OCI-LY1 (cell line): ENCODE measurements around the gene IER3.
"Not testable (repeated sequence)": the region's sequence is repeated elsewhere in the genome, so short reads cannot be mapped to it uniquely, and the experiment has no call there.

ENCODE experiments used
- H2AFZ ChIP-seq: fragments of 200-600 bp; sonication (generic), shearing (Covaris generic); 2 replicates; pipeline ENCODE4 v1.6.0; 2014; ENCODE audit warnings: antibody characterized with exemption, mild to moderate bottlenecking, low read length
- H3F3A ChIP-seq: fragments of 200-600 bp; sonication (generic), shearing (Covaris generic); 2 replicates; pipeline ENCODE4 v1.6.0; 2014; ENCODE audit warnings: mild to moderate bottlenecking, antibody characterized with exemption, low read length, moderate library complexity; ENCODE audit not compliant: insufficient read depth
- H3K27ac ChIP-seq: fragments of 200-600 bp; sonication (generic); 2 replicates; pipeline ENCODE4 v1.5.1; 2014; ENCODE audit warnings: low read length, mixed run types, mild to moderate bottlenecking, low read depth; ENCODE audit not compliant: poor library complexity, severe bottlenecking
- H3K27me3 ChIP-seq: fragments of 200-600 bp; sonication (generic); 2 replicates; pipeline ENCODE4 v1.6.0; 2014; ENCODE audit warnings: antibody characterized with exemption, mild to moderate bottlenecking, low read length, moderate library complexity; ENCODE audit not compliant: insufficient read depth
- H3K36me3 ChIP-seq: fragments of 200-600 bp; sonication (generic); 2 replicates; pipeline ENCODE4 v1.6.1; 2014; ENCODE audit warnings: mild to moderate bottlenecking, antibody characterized with exemption, low read length, moderate library complexity, mixed read lengths; ENCODE audit not compliant: insufficient read depth
- H3K4me1 ChIP-seq: fragments of 200-600 bp; sonication (generic); 2 replicates; pipeline ENCODE4 v1.5.1; 2014; ENCODE audit warnings: mild to moderate bottlenecking, low read length, moderate library complexity; ENCODE audit not compliant: insufficient read depth, severe bottlenecking
- H3K4me2 ChIP-seq: fragments of 200-600 bp; sonication (generic), shearing (Covaris generic); 2 replicates; pipeline ENCODE4 v1.6.1; 2014; ENCODE audit warnings: low read length
- H3K4me3 ChIP-seq: fragments of 200-600 bp; sonication (generic); 2 replicates; pipeline ENCODE4 v1.5.1; 2014; ENCODE audit warnings: low read length, low read depth, mild to moderate bottlenecking, mixed read lengths; ENCODE audit not compliant: poor library complexity, severe bottlenecking
- H3K79me2 ChIP-seq: fragments of 200-600 bp; shearing (Covaris generic); 2 replicates; pipeline ENCODE4 v1.6.1; 2016; ENCODE audit warnings: mixed run types, low read length, mixed read lengths; ENCODE audit not compliant: insufficient read depth
- H3K9ac ChIP-seq: fragments of 200-600 bp; sonication (generic), shearing (Covaris generic); 2 replicates; pipeline ENCODE4 v1.6.1; 2014; ENCODE audit warnings: mild to moderate bottlenecking, low read length, mixed read lengths
- H3K9me2 ChIP-seq: fragments of 200-600 bp; sonication (generic), shearing (Covaris generic); 2 replicates; pipeline ENCODE4 v1.6.1; 2014; ENCODE audit warnings: low read depth, mild to moderate bottlenecking, low read length, mixed read lengths
- H3K9me3 ChIP-seq: fragments of 200-600 bp; shearing (Covaris generic); 2 replicates; pipeline ENCODE4 v1.6.1; 2014; ENCODE audit warnings: low read length, mixed read lengths
- H4K20me1 ChIP-seq: fragments of 200-600 bp; sonication (generic), shearing (Covaris generic); 2 replicates; pipeline ENCODE4 v1.6.0; 2016; ENCODE audit warnings: mild to moderate bottlenecking, low read length; ENCODE audit not compliant: insufficient read depth
- EZH2 ChIP-seq: fragments of 200-600 bp; sonication (generic), shearing (Covaris generic); IDR thresholded peaks from 2 replicates; pipeline ENCODE4 v1.8.0; 2017; ENCODE audit warnings: borderline replicate concordance, mixed run types, mild to moderate bottlenecking, antibody characterized with exemption, low read length, moderate library complexity, mixed read lengths
- TF ChIP-seq, protein P1 (sequence below): fragments of 200-600 bp; sonication (generic), shearing (Covaris generic); IDR thresholded peaks from 2 replicates; pipeline ENCODE4 v1.5.1; 2017; ENCODE audit warnings: mild to moderate bottlenecking, antibody characterized with exemption, low read length, moderate library complexity, mixed read lengths

The IER3 gene

DNA sequence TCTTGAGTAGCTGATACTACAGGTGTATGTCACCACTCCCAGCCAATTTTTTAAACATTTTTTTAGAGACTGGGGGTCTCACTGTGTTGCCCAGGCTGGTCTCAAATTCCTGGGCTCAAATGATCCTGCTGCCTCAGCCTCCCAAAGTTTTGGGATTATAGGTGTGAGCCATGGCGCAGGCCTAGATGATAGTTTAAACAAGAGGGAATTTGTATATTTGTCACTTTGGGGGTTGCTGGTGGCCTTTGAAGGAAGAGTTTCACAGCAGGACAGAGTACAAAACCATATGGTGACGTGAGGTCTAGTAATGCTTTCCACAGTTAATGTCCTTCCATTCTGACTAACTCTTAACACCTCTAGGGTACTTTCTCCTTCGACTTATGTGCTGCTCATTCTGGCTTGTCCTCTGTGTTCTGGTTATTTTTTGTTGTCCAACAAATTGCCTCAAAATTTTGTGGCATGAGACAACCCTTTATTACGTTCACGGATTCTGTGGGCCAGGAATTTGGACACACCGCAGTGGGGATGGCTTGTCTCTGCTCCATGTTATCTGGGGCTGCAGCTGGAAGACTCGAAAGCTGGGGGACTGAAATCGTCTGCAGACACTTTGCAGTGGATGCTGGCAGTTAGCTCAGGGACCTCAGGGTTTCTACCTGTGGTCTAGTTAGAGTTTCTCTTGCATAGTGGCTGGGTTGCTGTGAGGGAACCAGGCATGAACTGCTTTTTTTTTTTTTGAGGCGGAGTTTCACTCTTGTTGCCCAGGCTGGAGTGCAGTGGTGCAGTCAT lies 23.0 kb upstream of the IER3 start:
- Histone ChIP-seq H3K9me2 (no peaks in the 10 kb centered on the region), H4K20me1 (no peaks in the 10 kb centered on the region), H3K4me1 (no peaks in the 10 kb centered on the region), H3K9me3 (no peaks in the 10 kb centered on the region), H3K27ac (no peak overlapping the region), H2AFZ (no peak overlapping the region), H3K4me3 (no peak overlapping the region), H3K4me2 (no peak overlapping the region), H3K9ac (no peak overlapping the region), H3K27me3 (no peaks in the 10 kb centered on the region; the same call in 1 of the 2 replicates), H3K36me3 (no peaks in the 10 kb centered on the region), H3K79me2 (no peaks in the 10 kb centered on the region), H3F3A (no peaks in the 10 kb centered on the region)
- TF ChIP-seq, protein P1, sequence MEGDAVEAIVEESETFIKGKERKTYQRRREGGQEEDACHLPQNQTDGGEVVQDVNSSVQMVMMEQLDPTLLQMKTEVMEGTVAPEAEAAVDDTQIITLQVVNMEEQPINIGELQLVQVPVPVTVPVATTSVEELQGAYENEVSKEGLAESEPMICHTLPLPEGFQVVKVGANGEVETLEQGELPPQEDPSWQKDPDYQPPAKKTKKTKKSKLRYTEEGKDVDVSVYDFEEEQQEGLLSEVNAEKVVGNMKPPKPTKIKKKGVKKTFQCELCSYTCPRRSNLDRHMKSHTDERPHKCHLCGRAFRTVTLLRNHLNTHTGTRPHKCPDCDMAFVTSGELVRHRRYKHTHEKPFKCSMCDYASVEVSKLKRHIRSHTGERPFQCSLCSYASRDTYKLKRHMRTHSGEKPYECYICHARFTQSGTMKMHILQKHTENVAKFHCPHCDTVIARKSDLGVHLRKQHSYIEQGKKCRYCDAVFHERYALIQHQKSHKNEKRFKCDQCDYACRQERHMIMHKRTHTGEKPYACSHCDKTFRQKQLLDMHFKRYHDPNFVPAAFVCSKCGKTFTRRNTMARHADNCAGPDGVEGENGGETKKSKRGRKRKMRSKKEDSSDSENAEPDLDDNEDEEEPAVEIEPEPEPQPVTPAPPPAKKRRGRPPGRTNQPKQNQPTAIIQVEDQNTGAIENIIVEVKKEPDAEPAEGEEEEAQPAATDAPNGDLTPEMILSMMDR = no peak
- no peak for TF ChIP-seq EZH2

DNA sequence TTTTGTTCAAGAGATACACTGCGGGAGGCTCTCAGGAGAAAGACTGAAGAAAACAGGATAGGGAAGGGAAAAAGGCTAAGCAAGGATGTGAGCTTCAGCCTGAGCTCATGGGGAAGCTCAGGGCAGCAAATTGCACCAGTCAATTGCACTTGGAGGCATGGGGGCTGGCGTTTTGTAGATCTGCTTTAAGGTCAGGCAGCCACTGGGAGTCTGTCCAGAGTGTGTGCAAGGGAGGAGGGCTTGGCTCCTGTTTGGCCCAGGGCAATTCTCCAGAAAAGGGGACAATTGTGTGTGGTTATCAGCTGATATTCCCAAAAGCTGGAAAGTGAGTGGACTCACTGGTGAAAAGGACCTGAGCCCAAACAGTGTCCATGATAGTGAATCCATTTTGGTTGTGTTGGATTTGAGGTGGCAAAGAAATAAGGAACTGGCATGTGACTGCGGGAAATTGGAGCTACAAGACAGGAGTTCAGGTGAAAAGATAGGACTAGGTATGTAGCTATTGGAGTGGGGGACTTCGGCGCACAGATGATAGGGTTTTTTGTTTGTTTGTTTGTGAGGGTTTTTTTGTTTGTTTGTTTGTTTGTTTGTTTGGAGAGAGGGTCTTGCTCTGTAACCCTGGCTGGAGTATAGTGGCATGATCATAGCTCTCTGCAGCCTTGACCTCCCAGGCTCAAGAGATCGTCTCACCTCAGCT lies 22.3 kb upstream of the IER3 start:
- H3F3A ChIP-seq = no peaks in the 10 kb centered on the region
- no peaks in the 10 kb centered on the region for H3K36me3 ChIP-seq
- no peak overlapping the region for H3K4me2 ChIP-seq
- H3K4me1 ChIP-seq = no peaks in the 10 kb centered on the region
- no peak overlapping the region for H3K4me3 ChIP-seq
- TF ChIP-seq EZH2 = no peak
- TF ChIP-seq, protein P1 = no peak
- H3K9ac ChIP-seq = no peak overlapping the region
- H3K27me3 ChIP-seq = no peaks in the 10 kb centered on the region; the same call in 1 of the 2 replicates
- H3K9me3 ChIP-seq = no peaks in the 10 kb centered on the region
- no peak overlapping the region for H3K27ac ChIP-seq
- no peaks in the 10 kb centered on the region for H3K79me2 ChIP-seq
- no peak overlapping the region for H2AFZ ChIP-seq
- H4K20me1 ChIP-seq = no peaks in the 10 kb centered on the region
- no peaks in the 10 kb centered on the region for H3K9me2 ChIP-seq

DNA sequence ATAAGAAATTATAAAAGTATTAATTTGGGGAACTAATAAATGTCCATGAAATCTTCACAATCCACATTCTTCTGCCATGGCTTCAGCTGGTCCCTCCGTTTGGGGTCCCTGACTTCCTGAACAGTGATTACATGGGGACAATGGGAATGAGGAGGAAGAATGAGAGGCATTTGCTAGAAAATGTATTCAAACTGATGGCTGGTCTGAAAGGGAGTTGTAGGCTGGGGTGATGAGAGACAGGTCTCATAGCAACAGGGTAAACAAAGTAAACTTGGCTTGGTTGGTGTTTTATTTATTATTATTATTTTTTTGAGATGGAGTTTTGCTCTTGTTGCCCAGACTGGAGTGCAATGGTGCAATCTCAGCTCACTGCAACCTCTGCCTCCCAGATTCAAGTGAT lies 21.1 kb upstream of the IER3 start:
- not testable (repeated sequence) for H3K9me2 ChIP-seq, H3K4me2 ChIP-seq, H3K36me3 ChIP-seq, H3K9me3 ChIP-seq, H2AFZ ChIP-seq, H3K79me2 ChIP-seq, H3F3A ChIP-seq, H3K27me3 ChIP-seq, H3K27ac ChIP-seq, H4K20me1 ChIP-seq, H3K4me1 ChIP-seq, H3K4me3 ChIP-seq, H3K9ac ChIP-seq

- not testable (repeated sequence) for H3K9ac ChIP-seq, H3K4me1 ChIP-seq, H3K4me3 ChIP-seq, H2AFZ ChIP-seq, H3K4me2 ChIP-seq, H3K36me3 ChIP-seq, H3F3A ChIP-seq, H3K79me2 ChIP-seq, H3K27me3 ChIP-seq, H3K27ac ChIP-seq, H3K9me3 ChIP-seq, H3K9me2 ChIP-seq, H4K20me1 ChIP-seq
These were observed 20.2 kb upstream of the IER3 start for GRCh38 chr6:30764490-30765043.
